OCI-LY3 (cell line): ENCODE results near the gene CYB561A3.

Experiments used
- H2AFZ ChIP-seq: fragments of 200-600, 300-600 bp; shearing (Covaris generic); 2 replicates; pipeline ENCODE4 v1.6.0; 2014; ENCODE audit warnings: antibody characterized with exemption, low read depth, low read length
- H3K27ac ChIP-seq: fragments of 200-600, 300-600 bp; sonication (generic); 2 replicates; pipeline ENCODE4 v1.5.1; 2014; ENCODE audit warnings: mild to moderate bottlenecking, low read length, moderate library complexity, mixed read lengths
- H3K27me3 ChIP-seq: fragments of 200-600, 300-600 bp; sonication (generic); 2 replicates; pipeline ENCODE4 v1.6.1; 2014; ENCODE audit warnings: low read depth, low read length, mixed read lengths
- H3K36me3 ChIP-seq: fragments of 200-600, 300-600 bp; sonication (generic); replicated peaks from 2 replicates; pipeline ENCODE3; 2014; ENCODE audit warnings: low read depth, low read length, mixed read lengths
- H3K4me1 ChIP-seq: fragments of 300-600, 200-600 bp; sonication (generic); 2 replicates; pipeline ENCODE4 v1.6.1; 2014; ENCODE audit warnings: low read length, mixed read lengths
- H3K4me2 ChIP-seq: fragments of 200-600, 300-600 bp; sonication (generic); 2 replicates; pipeline ENCODE4 v1.6.1; 2014; ENCODE audit warnings: low read length, mixed read lengths
- H3K4me3 ChIP-seq: fragments of 300-600, 200-600 bp; sonication (generic); 2 replicates; pipeline ENCODE4 v1.5.1; 2014; ENCODE audit warnings: antibody characterized with exemption, mild to moderate bottlenecking, low read length, moderate library complexity
- H3K79me2 ChIP-seq: fragments of 300-600, 200-600 bp; shearing (Covaris generic); 2 replicates; pipeline ENCODE4 v1.6.1; 2014; ENCODE audit warnings: mild to moderate bottlenecking, low read length, mixed read lengths
- H3K9ac ChIP-seq: fragments of 300-600, 200-600 bp; shearing (Covaris generic); 2 replicates; pipeline ENCODE4 v1.6.0; 2014; ENCODE audit warnings: mild to moderate bottlenecking, low read length, moderate library complexity
- H3K9me3 ChIP-seq: fragments of 200-600, 300-600 bp; shearing (Covaris generic); 2 replicates; pipeline ENCODE4 v1.6.1; 2014; ENCODE audit warnings: low read length, mixed read lengths; ENCODE audit not compliant: insufficient read depth
- H4K20me1 ChIP-seq: fragments of 200-600, 300-600 bp; sonication (generic); 2 replicates; pipeline ENCODE4 v1.6.1; 2016; ENCODE audit warnings: low read length, mixed read lengths; ENCODE audit not compliant: insufficient read depth
- EZH2phosphoT487 ChIP-seq: fragments of 200-600 bp; shearing (Covaris generic); IDR thresholded peaks from 2 replicates; pipeline ENCODE4 v1.6.1; 2018; ENCODE audit warnings: antibody characterized with exemption, mixed run types, low read depth
- TF ChIP-seq, protein P1 (sequence below): fragments of 200-600, 300-600 bp; sonication (generic); IDR thresholded peaks from 2 replicates; pipeline ENCODE4 v1.5.1; 2014; ENCODE audit warnings: antibody characterized with exemption, low read length, low read depth

Gene CYB561A3

DNA sequence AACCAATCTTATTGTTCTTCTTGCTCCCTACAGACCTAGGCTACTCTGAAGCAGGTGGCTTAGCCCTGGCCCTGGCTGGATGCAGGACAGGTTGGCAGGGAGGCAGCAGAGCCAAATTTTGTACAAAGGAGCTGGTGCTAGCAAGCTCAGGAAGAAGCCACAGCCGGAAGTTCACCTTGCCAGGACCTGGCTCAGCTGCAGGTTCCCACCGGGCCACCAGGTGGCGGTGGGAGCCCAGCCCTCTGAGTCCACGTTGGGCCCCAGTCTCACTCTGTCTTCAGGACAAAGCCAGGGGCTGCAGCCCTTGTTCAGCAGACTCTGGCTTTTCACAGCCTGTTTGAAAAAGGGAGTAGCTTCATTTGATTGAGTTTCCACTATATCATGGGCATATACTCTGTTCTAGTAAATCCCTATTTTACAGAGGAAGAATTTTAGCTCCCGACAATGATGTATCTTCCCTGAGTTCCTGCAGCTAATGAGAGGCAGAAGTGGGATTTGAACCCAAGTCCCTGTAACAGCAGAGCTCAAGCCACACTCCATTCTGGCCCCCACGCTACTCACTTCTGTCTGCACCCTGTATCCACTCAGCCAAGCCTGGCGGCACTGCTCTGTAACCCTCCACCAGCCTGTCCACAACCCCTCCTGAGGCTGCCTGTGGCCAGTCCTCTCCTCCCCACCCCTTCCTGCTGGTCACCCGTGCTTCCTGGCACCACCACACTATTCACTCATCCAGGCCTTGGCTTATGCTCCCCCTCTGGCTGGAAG is 25.3 kb downstream of the CYB561A3 start:
- H3K9ac ChIP-seq = peak overlapping the region; percentile 30; the same call in 1 of the 2 replicates
- TF ChIP-seq EZH2phosphoT487 = no peak
- TF ChIP-seq, protein P1, sequence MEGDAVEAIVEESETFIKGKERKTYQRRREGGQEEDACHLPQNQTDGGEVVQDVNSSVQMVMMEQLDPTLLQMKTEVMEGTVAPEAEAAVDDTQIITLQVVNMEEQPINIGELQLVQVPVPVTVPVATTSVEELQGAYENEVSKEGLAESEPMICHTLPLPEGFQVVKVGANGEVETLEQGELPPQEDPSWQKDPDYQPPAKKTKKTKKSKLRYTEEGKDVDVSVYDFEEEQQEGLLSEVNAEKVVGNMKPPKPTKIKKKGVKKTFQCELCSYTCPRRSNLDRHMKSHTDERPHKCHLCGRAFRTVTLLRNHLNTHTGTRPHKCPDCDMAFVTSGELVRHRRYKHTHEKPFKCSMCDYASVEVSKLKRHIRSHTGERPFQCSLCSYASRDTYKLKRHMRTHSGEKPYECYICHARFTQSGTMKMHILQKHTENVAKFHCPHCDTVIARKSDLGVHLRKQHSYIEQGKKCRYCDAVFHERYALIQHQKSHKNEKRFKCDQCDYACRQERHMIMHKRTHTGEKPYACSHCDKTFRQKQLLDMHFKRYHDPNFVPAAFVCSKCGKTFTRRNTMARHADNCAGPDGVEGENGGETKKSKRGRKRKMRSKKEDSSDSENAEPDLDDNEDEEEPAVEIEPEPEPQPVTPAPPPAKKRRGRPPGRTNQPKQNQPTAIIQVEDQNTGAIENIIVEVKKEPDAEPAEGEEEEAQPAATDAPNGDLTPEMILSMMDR = peak; percentile 99
- H3K4me2 ChIP-seq = peak overlapping the region; percentile 25; the same call in 1 of the 2 replicates
- peaks cover 11% of the 10 kb centered on the region for H3K36me3 ChIP-seq
- peak overlapping the region; percentile 66; the same call in 1 of the 2 replicates for H2AFZ ChIP-seq
- H3K27me3 ChIP-seq = no peaks in the 10 kb centered on the region
- H3K4me1 ChIP-seq = peaks cover 29% of the 10 kb centered on the region
- no peaks in the 10 kb centered on the region for H3K9me3 ChIP-seq
- no peak overlapping the region for H3K4me3 ChIP-seq
- H4K20me1 ChIP-seq = peaks cover 9% of the 10 kb centered on the region
- H3K27ac ChIP-seq = peak overlapping the region; percentile 36
- peaks cover 27% of the 10 kb centered on the region for H3K79me2 ChIP-seq

DNA sequence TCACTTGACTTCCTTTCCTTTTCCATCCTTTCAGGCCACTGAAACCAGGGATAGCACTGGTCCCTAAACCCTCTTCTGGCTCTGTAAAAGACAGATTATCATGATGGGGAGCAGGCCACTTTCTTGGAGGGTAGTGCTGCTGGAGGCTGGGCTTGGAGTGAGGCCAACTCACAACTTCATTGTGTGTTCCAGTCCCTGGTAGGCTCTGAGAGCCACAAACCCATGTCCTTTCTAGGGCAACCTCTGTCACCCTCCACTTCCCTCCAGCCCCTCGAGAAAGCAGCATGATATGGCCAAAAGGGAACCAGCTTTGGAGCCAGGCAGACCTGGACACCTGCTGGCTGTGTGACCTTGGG is 26.3 kb downstream of the CYB561A3 start:
- no peak overlapping the region for H3K27ac ChIP-seq
- peaks cover 11% of the 10 kb centered on the region for H3K36me3 ChIP-seq
- TF ChIP-seq, protein P1 = no peak
- no peak for TF ChIP-seq EZH2phosphoT487
- H3K4me3 ChIP-seq = no peak overlapping the region
- H2AFZ ChIP-seq = no peak overlapping the region
- H3K4me2 ChIP-seq = no peak overlapping the region
- no peaks in the 10 kb centered on the region for H3K9me3 ChIP-seq
- peaks cover 14% of the 10 kb centered on the region for H4K20me1 ChIP-seq
- H3K27me3 ChIP-seq = no peaks in the 10 kb centered on the region
- H3K4me1 ChIP-seq = peaks cover 29% of the 10 kb centered on the region
- peaks cover 37% of the 10 kb centered on the region for H3K79me2 ChIP-seq
- H3K9ac ChIP-seq = no peak overlapping the region

DNA sequence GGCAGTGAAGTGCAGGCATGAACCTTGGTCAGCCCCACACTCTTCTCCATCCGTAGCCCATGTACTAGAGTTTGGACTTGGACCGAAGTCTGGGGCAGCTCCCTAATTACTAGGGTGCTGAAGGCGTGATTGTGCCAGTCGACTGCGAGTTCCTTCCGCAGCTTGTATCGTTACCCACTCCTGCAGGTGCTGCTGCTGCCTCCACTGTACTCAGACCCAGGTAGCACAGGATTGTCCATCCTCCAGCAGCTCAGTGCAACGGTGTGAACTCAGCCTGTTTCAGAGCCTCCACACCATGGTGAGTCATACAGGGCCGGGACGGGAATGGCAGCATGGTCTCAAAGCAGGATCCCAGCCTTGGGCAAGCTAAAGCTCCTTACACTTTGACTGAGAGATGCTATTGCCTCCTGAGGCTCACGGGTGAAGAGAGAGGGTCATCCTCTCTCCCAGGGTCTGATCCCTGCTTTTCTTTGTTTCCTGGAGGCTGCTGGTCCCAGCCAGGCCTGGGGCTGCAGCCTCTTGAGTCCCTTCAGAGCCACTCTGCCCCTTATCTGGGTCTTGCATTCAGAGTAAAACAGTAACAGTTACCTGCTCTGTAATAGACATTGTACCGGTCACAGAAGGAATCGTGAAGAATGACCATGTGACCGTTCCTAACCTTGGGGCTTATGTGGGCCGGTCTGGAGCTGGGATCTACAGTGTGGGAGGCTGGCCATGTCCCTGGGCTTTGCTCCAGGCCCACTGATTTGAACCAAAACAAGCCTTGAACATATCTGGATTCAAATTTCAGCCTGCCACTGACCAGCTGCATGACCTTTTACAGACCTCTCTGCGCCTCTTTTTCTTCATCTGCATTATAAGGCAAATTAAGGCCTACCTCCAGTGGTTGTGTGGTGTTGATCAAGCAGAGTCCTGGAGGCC is 27.0 kb downstream of the CYB561A3 start:
- Histone ChIP-seq H3K27ac (no peak overlapping the region), H4K20me1 (peaks cover 14% of the 10 kb centered on the region), H3K4me2 (peak overlapping the region; percentile 96; the same call in 1 of the 2 replicates), H3K9ac (no peak overlapping the region), H3K4me3 (no peak overlapping the region), H3K4me1 (peaks cover 29% of the 10 kb centered on the region), H3K36me3 (peaks cover 17% of the 10 kb centered on the region), H2AFZ (no peak overlapping the region), H3K27me3 (no peaks in the 10 kb centered on the region), H3K9me3 (no peaks in the 10 kb centered on the region), H3K79me2 (peaks cover 44% of the 10 kb centered on the region)
- TF ChIP-seq, protein P1 = no peak
- TF ChIP-seq EZH2phosphoT487 = no peak
